ENCODE data around the gene SLIRP. TPM values are rescaled to one million over a fixed set of nuclear protein-coding genes. Genes with fewer than 3 reads are reported as not detected.

The SLIRP gene
- total RNA-seq, 1 experiment from 2014 or later, result 242 TPM

DNA sequence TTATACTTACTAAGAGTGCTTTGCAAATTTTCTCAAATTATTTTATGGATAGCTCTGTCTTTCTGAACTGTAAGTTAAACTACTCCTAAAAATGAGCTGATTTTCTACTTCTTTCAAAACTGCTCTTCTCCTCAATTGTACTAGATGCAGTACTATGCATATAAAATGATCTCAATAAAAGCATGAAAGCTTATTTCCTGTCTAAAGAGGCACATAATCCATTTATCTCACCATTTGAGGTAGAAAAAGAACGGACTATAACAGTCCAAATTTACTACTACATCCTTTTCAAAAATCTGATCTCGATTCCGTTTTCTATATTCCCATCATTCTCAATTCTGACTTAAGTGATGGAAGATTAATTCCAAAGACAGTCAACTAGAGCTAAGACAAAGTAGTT is 14.4 kb downstream of the SLIRP start:
- Histone ChIP-seq H3K79me2 (ENCODE audit: insufficient read depth, low read length) (peaks cover 28% of the 10 kb centered on the region), H3K4me3 (replicated peaks in 1 of 2; ENCODE audit: low read depth in 1 of 2, low read length in 2 of 2) (no peak overlapping the region), H3K4me1 (ENCODE audit: control insufficient read depth in 1 of 2, insufficient read depth in 2 of 2, low read length in 2 of 2) (no peaks in the 10 kb centered on the region), H4K20me1 (ENCODE audit: insufficient read depth) (0 out of 2 replicates have a peak, but pooled peaks cover 5% of the 10 kb centered on the region), H2AFZ (ENCODE audit: low read depth, low read length, poor library complexity, severe bottlenecking) (no peak overlapping the region), H3K4me2 (ENCODE audit: low read length) (no peak overlapping the region), H3K9ac (ENCODE audit: low read length) (no peak overlapping the region), H3K27me3 (ENCODE audit: insufficient read depth, low read length) (no peaks in the 10 kb centered on the region), H3K36me3 (ENCODE audit: control insufficient read depth in 1 of 2, insufficient read depth in 2 of 2, low read length in 2 of 2) (peaks cover 37 to 67% of the 10 kb centered on the region in 2 experiments; a peak in 3 of 4 replicates), H3K9me2 (ENCODE audit: insufficient read depth) (no peaks in the 10 kb centered on the region), H3K27ac (ENCODE audit: low read depth, low read length) (no peak overlapping the region), H3K9me3 (ENCODE audit: control insufficient read depth in 1 of 2, insufficient read depth in 1 of 2, low read depth in 1 of 2, low read length in 2 of 2) (no peaks in the 10 kb centered on the region)
- intact Hi-C loops (cut with micrococcal nuclease), result no loop called here
- CTCF ChIA-PET, result no interaction called here
- RAD21 ChIA-PET (ENCODE audit: low non-redundant PET in 1 of 2, low total read pairs in 2 of 2, uncharacterized antibody in 2 of 2, unreplicated experiment in 2 of 2), result no interaction called here
- POLR2A ChIA-PET, result no interaction called here
- TF ChIP-seq EZH2phosphoT487 (IDR thresholded peaks at IDR 0.05; ENCODE audit: borderline replicate concordance) (no peak), ELF1 (IDR thresholded peaks at IDR 0.05; ENCODE audit: borderline replicate concordance, low read depth) (no peak), ZNF274 (IDR thresholded peaks at IDR 0.05; ENCODE audit: low read depth, low read length) (no peak), RAD21 (IDR thresholded peaks at IDR 0.05; ENCODE audit: low read depth) (no peak), JUND (IDR thresholded peaks at IDR 0.05) (no peak), TCF7L2 (IDR thresholded peaks at IDR 0.05; ENCODE audit: borderline replicate concordance, extremely low read depth, insufficient read depth, insufficient read length) (no peak), ZFX (IDR thresholded peaks at IDR 0.05) (no peak), EZH2 (IDR thresholded peaks at IDR 0.05) (no peak), SRF (IDR thresholded peaks at IDR 0.05; ENCODE audit: low read depth) (no peak), FOSL1 (IDR thresholded peaks at IDR 0.05; ENCODE audit: low read depth) (no peak), SIN3A (IDR thresholded peaks at IDR 0.05; ENCODE audit: low read depth) (no peak), POLR2AphosphoS5 (IDR thresholded peaks at IDR 0.05; ENCODE audit: low read depth, low read length) (no peak), SP1 (IDR thresholded peaks at IDR 0.05; ENCODE audit: low read depth) (no peak), CEBPB (IDR thresholded peaks at IDR 0.05; ENCODE audit: low read depth) (no peak), CBX3 (IDR thresholded peaks at IDR 0.05; ENCODE audit: low read depth) (no peak), EGR1 (IDR thresholded peaks at IDR 0.05; ENCODE audit: low read depth) (no peak)
- TF ChIP-seq, protein P1, sequence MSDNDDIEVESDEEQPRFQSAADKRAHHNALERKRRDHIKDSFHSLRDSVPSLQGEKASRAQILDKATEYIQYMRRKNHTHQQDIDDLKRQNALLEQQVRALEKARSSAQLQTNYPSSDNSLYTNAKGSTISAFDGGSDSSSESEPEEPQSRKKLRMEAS (IDR thresholded peaks at IDR 0.05), result no peak
- TF ChIP-seq, protein P2, sequence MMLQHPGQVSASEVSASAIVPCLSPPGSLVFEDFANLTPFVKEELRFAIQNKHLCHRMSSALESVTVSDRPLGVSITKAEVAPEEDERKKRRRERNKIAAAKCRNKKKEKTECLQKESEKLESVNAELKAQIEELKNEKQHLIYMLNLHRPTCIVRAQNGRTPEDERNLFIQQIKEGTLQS (IDR thresholded peaks at IDR 0.05), result no peak
- TF ChIP-seq, protein P3, sequence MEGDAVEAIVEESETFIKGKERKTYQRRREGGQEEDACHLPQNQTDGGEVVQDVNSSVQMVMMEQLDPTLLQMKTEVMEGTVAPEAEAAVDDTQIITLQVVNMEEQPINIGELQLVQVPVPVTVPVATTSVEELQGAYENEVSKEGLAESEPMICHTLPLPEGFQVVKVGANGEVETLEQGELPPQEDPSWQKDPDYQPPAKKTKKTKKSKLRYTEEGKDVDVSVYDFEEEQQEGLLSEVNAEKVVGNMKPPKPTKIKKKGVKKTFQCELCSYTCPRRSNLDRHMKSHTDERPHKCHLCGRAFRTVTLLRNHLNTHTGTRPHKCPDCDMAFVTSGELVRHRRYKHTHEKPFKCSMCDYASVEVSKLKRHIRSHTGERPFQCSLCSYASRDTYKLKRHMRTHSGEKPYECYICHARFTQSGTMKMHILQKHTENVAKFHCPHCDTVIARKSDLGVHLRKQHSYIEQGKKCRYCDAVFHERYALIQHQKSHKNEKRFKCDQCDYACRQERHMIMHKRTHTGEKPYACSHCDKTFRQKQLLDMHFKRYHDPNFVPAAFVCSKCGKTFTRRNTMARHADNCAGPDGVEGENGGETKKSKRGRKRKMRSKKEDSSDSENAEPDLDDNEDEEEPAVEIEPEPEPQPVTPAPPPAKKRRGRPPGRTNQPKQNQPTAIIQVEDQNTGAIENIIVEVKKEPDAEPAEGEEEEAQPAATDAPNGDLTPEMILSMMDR (IDR thresholded peaks at IDR 0.05 in 2 of 3, conservative IDR thresholded peaks at IDR 0.05 in 1 of 3; ENCODE audit: borderline replicate concordance in 1 of 3, insufficient read depth in 1 of 3, low read depth in 2 of 3, low read length in 2 of 3), result no peak
- TF ChIP-seq, protein P4, sequence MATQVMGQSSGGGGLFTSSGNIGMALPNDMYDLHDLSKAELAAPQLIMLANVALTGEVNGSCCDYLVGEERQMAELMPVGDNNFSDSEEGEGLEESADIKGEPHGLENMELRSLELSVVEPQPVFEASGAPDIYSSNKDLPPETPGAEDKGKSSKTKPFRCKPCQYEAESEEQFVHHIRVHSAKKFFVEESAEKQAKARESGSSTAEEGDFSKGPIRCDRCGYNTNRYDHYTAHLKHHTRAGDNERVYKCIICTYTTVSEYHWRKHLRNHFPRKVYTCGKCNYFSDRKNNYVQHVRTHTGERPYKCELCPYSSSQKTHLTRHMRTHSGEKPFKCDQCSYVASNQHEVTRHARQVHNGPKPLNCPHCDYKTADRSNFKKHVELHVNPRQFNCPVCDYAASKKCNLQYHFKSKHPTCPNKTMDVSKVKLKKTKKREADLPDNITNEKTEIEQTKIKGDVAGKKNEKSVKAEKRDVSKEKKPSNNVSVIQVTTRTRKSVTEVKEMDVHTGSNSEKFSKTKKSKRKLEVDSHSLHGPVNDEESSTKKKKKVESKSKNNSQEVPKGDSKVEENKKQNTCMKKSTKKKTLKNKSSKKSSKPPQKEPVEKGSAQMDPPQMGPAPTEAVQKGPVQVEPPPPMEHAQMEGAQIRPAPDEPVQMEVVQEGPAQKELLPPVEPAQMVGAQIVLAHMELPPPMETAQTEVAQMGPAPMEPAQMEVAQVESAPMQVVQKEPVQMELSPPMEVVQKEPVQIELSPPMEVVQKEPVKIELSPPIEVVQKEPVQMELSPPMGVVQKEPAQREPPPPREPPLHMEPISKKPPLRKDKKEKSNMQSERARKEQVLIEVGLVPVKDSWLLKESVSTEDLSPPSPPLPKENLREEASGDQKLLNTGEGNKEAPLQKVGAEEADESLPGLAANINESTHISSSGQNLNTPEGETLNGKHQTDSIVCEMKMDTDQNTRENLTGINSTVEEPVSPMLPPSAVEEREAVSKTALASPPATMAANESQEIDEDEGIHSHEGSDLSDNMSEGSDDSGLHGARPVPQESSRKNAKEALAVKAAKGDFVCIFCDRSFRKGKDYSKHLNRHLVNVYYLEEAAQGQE (IDR thresholded peaks at IDR 0.05; ENCODE audit: low read depth), result no peak
- DNase-seq (ENCODE audit: low read depth, low spot score) (no peak), ATAC-seq (no peak)
- no TSS peak for BruUV-seq (replicated peaks)

Data from HCT116 (cell line).